ENCODE results near the gene PRCD.

The PRCD gene

GRCh38 chr17:76575570-76575969, 35.7 kb downstream of the PRCD start:
- no peak for DNase-seq

- DNase-seq: no peak
Measured at GRCh38 chr17:76576189-76576588, 36.3 kb downstream of the PRCD start.

GRCh38 chr17:76577876-76578275, 38.0 kb downstream of the PRCD start:
- DNase-seq: no peak

GRCh38 chr17:76578376-76578775, 38.5 kb downstream of the PRCD start:
- no peak for DNase-seq

- no peak for DNase-seq
Measured at GRCh38 chr17:76579281-76579680, 39.4 kb downstream of the PRCD start.

GRCh38 chr17:76581515-76581914, 41.7 kb downstream of the PRCD start:
- peak; percentile 86 for DNase-seq

- DNase-seq: peak; percentile 25
Measured at GRCh38 chr17:76582660-76583059, 42.8 kb downstream of the PRCD start.

GRCh38 chr17:76584427-76585032, 44.7 kb downstream of the PRCD start:
- DNase-seq: peak; percentile 53

GRCh38 chr17:76585033-76585648, 45.3 kb downstream of the PRCD start:
- DNase-seq: no peak

GRCh38 chr17:76585649-76586593, 46.1 kb downstream of the PRCD start, which contains the start of gene ST6GALNAC2:
Gene ST6GALNAC2, minus strand, starts transcription at chr17:76585860. Its CDS starts 52 bp downstream, at chr17:76585808.
- DNase-seq: peak; percentile 48

- peak; percentile 86 for DNase-seq
Measured at GRCh38 chr17:76586741-76587487, 47.1 kb downstream of the PRCD start.

GRCh38 chr17:76588182-76588581, 48.3 kb downstream of the PRCD start:
- no peak for DNase-seq

GRCh38 chr17:76593384-76593826, 53.6 kb downstream of the PRCD start:
- DNase-seq: peak; percentile 94

- peak; percentile 65 for DNase-seq
Measured at GRCh38 chr17:76593959-76594358, 54.1 kb downstream of the PRCD start.

- DNase-seq: peak; percentile 17
Measured at GRCh38 chr17:76594690-76595089, 54.8 kb downstream of the PRCD start.
